ENCODE measurements around the gene ZSCAN9.
A peak's percentile ranks its signal among the peaks of the same experiment; 100 is the strongest.

The ZSCAN9 gene

DNA sequence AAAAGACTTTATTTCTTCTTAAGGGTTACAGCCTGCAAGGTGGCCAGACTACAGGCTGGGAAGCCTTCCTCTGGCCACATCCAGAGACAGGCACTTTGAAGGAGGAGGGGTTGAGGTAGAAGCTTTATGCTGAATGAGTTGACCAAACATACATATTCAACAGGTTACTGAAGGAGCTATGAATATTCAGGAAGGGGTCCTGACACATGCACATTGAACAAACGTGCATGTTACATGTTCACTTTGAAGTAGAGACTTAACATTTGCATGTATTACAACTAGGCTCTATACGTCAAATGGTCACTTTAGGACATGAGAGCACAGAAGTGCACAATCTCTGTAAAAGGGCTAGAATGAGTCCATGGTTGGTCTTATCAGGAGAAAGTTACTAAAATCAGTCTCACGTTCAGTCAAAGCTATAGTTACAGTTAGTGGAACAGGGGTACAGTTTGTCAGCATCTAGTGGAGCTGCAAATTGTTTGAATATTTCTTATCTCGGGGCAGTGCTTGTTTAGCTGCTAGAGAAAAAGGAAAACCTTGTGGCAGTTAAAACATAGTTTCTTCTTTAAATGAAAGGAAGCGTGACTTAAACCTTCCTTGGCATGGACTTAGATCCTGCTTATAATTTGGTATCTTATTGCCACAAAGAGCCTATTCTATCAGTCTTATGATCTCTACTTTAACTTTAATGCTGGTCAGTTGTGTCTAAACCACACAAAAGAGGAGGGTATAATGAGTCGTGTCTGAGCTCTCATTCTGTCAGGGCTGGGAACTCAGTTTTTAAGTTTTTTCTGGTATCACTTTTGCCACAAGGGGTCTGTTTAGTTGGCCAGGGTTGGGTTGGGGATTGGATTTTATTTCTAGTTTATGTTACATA is 4.6 kb upstream of the ZSCAN9 start:
- DNase-seq: no peak

DNA sequence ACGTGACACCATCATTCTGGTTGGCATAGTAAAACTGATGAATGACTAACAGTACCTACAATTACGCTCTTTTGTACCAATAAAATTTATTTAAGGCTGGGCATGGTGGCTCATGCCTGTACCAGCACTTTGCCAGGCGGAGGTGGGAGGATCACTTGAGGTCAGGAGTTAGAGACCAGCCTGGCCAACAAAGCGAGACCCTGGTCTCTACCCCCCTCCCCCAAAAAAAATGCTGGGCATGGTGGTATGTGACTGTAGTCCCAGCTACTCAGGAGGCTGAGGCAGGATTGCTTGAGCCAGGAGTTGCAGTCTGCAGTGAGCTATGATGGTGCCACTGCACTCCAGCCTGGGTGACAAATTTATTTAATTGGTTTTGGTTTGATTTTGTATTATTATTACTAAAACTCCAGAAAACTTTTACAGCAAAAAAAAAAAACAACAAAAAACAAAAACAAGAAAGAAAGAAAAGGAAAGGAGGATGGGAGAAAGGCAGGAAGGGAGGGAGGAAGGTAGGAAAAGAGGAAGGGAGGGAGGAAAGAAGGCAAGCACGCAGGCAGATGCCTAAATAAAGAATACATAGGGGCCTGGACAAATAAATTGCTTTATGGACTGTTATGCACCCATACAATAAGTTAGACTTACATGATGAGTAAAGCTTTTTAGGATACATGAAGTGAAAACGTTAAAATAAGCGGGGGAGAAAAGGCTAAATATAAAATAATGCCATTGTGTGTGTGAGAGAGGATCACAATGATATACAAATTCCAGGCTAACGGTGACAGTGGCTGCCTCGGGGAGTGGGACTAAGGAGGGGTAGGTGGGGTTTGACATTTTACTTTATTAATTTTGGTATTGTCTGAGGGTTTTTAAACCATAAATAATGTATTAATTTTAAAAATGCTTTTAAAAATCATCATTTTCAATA is 682 bp upstream of the ZSCAN9 start:
- no peak for DNase-seq

- DNase-seq: no peak
These were observed 1.4 kb downstream of the ZSCAN9 start for GRCh38 chr6:28226460-28226859.

DNA sequence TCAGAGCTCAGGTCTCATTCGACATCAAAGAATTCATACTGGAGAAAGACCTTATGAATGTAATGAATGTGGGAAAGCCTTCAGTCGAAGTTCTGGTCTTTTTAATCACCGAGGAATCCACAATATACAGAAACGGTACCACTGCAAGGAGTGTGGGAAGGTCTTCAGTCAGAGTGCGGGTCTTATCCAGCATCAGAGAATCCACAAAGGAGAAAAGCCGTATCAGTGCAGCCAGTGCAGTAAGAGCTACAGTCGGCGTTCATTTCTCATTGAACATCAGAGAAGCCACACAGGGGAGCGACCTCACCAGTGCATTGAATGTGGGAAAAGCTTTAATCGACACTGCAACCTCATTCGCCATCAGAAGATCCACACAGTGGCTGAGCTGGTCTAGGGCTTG is 7.7 kb downstream of the ZSCAN9 start:
- no peak for DNase-seq

- peak in 3 of 4 experiments; percentile 30 to 58 (median 50) for DNase-seq
These were observed 10.9 kb downstream of the ZSCAN9 start for GRCh38 chr6:28235912-28236452.

- DNase-seq: no peak
These were observed 14.6 kb downstream of the ZSCAN9 start for GRCh38 chr6:28239636-28240035.

DNA sequence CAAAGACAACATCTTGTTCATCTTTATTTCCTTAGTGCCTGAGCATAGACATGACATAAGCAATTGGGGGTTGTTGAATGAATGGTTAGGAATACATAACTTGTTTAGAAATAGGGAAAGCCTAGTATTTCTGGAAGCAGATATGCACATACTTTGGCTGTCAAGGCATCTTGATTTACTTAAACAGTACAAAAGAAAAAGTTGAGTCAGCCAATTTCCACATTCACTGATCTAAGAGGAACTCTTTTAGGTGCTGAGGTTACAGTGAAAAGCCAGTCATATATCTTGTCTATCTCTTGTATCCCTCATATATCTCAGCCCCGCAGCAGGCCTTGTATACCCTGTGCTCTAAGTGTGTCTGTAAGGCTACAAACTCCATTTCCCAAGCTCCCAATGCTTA is 15.4 kb downstream of the ZSCAN9 start:
- DNase-seq: peak in 2 of 4 experiments; percentile 27 to 37

GRCh38 chr6:28243946-28244345 is 18.9 kb downstream of the ZSCAN9 start:
- DNase-seq: no peak

DNA sequence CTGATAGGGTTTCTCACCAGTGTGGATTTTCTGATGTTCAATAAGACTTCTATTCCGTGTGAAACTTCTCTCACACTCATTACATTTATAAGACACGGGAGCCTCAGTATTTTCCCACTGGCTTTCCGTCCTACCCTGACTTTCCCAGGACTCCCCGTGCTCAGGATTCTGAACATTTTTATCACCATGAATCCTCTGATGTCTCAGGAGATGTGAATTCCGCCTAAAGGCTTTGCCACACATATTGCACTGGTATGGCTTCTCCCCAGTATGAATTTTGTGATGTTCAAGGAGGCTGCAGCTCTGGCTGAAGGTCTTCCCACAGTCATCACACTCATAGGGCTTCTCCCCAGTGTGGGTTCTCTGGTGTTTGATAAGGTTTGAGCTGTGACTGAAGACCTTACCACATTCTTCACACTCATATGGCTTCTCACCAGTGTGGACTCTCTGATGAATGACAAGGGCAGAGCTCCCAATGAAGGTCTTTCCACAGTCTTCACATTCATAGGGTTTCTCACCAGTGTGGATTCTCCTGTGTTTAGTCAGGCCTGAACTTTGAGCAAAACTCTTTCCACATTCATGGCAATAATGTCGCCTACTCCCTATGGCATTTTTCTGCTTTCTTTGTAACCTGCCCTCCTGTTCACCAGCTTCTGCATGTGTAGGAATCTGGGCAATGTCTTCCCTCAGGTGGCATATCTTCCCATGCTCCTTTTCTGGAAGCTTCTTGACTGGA is 20.3 kb downstream of the ZSCAN9 start:
- DNase-seq: no peak

GRCh38 chr6:28248916-28249315 is 23.8 kb downstream of the ZSCAN9 start:
- DNase-seq: no peak

- DNase-seq: no peak
These were observed 25.7 kb downstream of the ZSCAN9 start for GRCh38 chr6:28250747-28251146.

DNA sequence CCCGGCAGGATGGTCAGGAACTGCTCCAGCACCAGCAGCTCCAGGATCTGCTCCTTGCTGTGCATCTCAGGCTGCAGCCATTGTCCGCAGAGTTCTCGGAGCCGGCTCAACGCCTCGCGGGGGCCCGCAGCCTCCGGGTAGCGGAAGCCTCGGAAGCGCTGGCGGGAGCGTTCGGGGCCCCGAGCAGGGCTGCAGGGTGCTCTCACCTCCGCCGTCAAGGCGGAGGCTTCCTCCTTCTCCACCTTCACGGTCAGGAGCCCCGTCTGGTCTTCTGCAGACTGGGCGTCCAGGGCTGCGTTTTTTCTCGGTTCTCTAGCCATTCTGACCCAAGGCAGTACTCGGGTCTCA is 26.6 kb downstream of the ZSCAN9 start:
- DNase-seq: peak; percentile 24 to 56 (median 34)

DNA sequence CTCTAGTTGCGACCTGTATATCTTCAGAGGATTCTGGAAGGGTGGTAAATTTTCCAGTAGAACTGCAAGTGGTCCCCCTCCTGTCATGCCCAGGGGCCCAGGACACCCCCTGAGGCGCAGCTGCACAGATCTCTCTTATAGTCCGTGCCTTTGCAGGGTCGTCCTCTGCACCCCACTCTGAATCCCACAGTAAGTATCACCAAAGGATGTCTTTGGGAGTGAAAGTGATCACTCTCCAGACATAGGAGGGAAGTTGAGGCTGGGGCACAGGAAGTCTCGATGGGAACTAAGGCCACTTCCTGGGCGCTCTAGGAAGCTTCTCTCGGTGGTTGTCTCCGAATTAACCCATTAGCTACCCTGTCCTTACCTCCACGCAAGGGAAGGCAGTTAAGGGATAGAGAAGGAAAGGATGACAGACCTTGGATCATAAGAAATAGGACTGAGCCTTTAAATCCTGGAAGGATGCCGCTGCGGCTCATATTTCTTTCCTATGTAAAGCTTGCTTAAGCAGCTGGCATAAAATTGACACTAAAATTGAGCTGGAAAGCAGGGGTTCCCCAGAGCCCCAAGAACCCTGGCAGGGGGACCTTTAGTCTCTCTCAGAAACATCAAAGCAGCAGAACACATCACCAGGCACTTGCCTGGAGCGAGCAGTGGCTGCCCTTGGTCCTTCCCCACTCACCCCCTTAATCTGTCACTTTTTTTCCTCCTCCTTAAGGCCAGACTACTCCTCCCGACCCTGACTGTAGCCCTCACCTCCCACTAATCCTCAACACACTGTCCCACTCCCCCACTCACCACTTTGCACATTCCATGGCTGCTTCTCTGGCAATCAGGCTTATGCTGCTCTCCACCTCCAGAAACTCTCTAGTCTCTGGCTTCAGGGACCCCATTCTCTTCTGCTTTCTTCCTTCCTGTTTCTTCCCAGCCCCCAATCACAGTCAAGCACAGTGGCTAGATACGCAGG is 27.2 kb downstream of the ZSCAN9 start, which contains the start of gene ZKSCAN4:
TSS of gene ZKSCAN4 (minus strand) at position 261 of the 967 bp plus-strand sequence. CDS start 289 bp downstream, outside the sequence.
- DNase-seq: peak; percentile 92 to 95 (median 94)

GRCh38 chr6:28254121-28254519 is 29.0 kb downstream of the ZSCAN9 start:
- peak in 3 of 4 experiments; percentile 14 to 52 (median 40) for DNase-seq

DNA sequence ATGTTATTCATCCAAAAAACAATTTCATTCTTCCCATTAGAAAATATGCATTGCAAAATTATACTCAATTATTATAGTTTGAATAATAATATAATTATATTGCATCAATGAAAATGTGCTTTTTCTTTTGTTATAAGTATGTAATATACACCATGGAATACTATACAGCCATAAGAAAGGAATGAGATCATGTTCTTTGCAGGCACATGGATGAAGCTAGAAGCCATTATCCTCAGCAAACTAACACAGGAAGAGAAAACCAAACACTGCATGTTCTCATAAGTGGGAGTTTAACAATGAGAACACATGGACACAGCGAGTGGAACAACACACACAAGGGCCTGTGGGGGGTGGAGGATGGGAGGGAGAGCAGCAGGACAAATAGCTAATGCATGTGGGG is 32.0 kb downstream of the ZSCAN9 start:
- no peak for DNase-seq

GRCh38 chr6:28258877-28259777 is 34.1 kb downstream of the ZSCAN9 start, which contains the start of gene NKAPL:
Gene NKAPL, plus strand, starts transcription at chr6:28259297. Its CDS starts 75 bp downstream, at chr6:28259372.
- peak; percentile 84 to 91 (median 90) for DNase-seq

DNA sequence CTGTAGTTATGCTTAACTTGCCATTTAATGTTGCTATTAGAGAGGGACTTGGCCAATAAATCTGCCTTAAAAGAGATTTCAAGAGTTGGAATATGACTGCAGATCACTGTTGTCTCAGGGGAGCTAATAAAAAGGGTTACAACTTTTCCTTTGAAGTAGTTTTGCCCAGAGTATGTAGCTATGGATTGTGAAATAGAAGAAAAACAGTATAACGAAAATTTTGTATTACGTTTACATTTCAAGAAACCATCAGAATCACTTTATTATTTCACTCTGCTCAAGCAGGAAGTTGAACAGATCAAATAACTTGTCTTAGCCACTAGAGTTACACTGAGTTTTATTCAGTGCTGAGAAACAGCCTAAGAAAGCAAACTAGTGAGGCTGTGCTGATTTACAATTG is 38.8 kb downstream of the ZSCAN9 start:
- no peak for DNase-seq

- DNase-seq: no peak
These were observed 39.8 kb downstream of the ZSCAN9 start for GRCh38 chr6:28264834-28265401.

- DNase-seq: no peak
These were observed 41.5 kb downstream of the ZSCAN9 start for GRCh38 chr6:28266563-28266961.

Data from suppressor macrophage (primary cell).